CD4-positive, alpha-beta T cell treated with Interleukin-12 subunit alpha and Interleukin-12 subunit beta, for 1 hour (primary cell): ENCODE results near the gene LDAF1.

ENCODE experiments used
- DNase-seq: peaks from one replicate; pipeline ENCODE4 v3.0.0-alpha.2; 2020

Gene LDAF1

GRCh38 chr16:21197112-21197511 lies 38.6 kb downstream of the LDAF1 start:
- DNase-seq, result no peak

DNA sequence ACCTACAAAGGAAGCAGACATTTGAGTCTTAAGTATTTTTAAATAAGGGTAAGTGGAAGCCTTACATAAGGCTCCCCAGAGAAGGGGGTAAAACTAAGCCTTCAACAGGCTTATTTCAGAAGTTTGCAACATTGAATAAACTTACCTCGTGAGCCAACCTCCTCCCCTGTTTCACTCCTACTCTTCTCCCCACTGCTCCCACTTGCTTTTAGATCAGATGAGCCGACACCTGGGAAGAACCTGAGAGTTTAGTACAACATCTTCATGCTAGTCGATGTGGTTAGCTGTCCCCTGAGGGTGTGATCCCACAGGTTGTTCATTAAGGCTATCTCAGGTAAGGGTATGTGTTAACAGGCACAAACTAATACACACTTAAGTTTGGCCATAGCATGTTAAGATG lies 39.1 kb downstream of the LDAF1 start:
- no peak for DNase-seq

GRCh38 chr16:21199607-21200218 lies 41.2 kb downstream of the LDAF1 start:
- DNase-seq, result no peak

DNA sequence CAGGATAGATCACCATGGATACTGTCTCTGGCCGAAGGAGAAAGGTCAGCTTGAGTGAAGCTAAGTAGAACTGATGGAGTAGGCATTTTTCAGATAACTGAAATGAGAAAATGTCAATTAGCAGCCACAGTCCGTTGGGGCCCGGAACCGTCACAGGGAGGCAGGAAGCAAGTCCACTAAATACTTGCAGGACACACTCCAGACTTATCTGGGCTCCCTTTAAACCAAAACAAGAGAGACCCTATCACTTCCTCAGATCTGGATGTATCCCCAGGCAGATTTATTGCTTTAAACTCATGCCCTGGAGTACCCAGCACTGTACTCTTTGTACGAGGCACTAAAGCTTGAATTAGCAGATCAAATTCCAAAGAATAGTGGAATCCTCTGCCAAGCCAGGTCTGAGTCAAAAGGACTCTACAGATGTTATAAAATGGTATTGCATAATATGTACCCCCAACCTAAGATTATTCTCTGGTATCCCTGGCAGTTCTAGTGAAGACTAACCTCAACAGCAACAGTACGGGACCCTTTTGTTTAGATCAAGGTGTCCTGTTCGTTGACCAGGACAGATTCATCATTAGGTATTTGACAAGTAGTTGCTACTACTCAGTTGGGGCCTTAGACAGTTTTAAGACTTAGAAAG lies 44.8 kb downstream of the LDAF1 start:
- no peak for DNase-seq

- DNase-seq, result no peak
Measured at GRCh38 chr16:21205303-21205702, 46.8 kb downstream of the LDAF1 start.

- no peak for DNase-seq
Measured at GRCh38 chr16:21206550-21206949, 48.1 kb downstream of the LDAF1 start.

DNA sequence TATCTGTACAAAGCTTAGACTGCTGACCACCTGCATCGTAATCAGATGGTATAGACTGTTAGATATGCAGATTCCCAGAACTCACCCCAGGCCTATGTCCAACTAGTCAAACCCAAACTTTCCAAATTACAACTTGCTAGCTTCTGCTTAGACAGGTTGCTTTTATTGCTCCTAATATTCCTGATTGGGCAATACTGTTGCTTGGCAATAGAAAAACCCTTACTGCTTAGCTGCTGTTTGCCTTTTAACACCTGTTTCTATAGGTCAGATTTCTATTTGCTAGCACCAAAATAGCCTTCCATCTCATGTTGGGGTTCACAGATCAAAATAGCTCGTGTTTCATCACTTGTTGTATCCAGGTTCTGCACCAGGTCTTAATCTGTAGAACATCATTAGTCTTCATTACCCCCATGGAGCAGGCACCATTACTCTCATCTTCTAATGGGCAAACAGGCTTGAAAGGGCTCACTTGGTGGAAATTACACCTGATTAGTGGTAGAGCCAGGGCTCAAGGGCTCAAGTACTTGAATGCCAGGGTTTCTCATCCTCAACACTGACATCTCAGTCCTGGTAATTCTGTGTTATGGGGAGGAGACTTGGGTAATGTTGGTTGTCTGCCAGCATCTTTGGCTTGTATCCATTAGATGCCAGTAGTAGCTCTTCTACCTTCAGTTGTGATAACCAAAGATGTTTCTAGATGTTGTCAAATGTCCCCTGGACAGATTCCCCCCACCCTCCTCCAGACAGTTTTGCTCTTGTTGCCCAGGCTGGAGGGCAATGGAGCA lies 50.2 kb downstream of the LDAF1 start:
- DNase-seq, result no peak

GRCh38 chr16:21211486-21211885 lies 53.0 kb downstream of the LDAF1 start, which contains the start of gene ZP2:
ZP2 (minus strand) TSS chr16:21211574; CDS start chr16:21211547, 27 bp downstream.
- no peak for DNase-seq

- DNase-seq, result no peak
Measured at GRCh38 chr16:21214086-21214485, 55.6 kb downstream of the LDAF1 start.

GRCh38 chr16:21217121-21217520 lies 58.6 kb downstream of the LDAF1 start:
- no peak for DNase-seq

GRCh38 chr16:21218153-21218552 lies 59.7 kb downstream of the LDAF1 start:
- no peak for DNase-seq

DNA sequence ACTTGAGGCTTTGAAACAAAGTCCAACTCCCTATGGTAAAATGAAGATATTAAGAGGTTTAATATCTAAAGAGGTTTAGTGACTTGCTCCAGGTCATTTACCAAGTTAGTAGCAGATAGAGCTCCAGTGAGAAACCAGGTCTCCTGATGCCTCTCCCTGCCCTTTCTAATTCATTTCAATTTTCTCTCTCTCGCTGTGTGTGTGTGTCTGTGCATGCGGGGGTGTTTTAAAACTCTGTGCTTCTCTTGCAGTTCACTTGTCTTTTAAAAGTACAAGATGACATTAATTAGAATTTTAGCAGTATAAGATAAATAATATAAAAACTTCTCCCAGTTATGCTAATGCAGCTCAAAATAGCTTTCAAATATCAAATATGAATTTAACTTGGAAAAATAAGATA lies 61.1 kb downstream of the LDAF1 start:
- no peak for DNase-seq

DNA sequence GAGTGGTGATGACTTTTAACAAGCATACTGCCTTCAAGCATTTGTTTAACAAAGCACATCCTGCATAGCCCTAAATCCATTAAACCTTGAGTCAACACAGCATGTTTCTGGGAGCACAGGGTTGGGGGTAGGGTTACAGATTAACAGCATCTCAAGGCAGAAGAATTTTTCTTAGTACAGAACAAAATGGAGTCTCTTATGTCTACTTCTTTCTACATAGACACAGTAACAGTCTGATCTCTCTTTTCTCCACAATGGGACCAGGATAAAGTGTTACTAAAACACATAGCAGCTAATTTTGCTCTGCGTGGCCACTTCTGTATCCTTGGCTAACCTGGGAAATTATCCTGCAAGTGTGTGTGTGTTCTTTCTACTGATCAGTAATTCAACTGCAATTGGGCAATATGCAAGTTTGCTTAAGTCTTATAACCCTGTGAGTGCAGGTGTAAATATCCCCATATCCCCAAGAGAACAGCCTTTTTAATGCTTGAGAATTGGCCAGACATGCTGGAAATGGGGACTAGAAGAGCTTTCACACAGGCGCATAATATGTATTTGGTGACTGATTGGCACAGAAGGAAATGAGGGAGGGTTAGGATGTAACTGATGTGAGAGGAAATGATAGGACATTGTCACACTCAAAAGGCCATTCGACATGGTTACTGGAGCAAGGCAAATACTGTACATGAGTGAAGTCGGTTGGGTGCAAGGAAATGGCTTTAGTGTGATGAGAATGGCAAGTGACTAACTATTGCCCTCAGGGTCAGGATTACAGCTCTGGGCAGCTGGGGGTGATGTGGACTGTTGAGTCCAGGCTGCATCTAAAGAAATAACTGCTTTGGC lies 64.2 kb downstream of the LDAF1 start:
- no peak for DNase-seq

DNA sequence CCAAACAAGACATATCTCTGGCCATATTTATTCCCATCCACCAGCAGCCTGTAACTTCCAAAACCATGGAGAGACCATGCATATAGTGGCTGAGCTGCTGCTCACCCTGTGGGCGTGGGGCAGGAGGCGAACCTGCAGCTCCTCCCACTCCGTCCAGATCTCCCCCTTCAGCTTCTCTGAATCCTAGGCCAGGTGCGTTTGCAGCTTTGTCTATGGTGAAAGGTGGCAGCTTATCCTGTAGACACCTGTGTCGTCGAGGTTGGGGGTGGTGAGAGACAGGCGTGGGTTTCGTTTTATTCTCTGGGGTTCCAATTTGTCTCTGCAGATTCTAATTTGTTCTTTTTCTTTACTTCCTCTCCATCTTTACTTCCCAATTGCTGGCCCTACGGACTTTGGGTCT lies 65.3 kb downstream of the LDAF1 start:
- DNase-seq, result no peak

- no peak for DNase-seq
Measured at GRCh38 chr16:21224800-21225199, 66.3 kb downstream of the LDAF1 start.

DNA sequence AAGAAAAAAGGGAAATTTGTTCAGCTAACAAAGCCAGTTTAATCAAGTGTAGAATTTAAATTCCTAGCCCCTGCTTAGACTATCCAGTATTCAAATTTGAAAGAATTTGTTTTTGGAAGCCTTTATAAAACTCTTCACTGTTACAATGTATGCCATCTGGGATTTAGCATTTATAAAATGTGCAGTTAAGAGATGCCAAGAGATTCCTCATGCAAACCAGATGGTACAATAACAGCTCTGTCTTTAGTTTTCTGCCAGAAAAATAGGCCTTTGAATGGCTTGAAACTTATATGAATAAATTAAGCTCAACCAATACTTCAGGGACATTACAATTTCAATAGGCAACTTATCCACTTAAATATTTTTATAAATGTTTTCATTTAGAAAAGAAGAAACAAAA lies 68.3 kb downstream of the LDAF1 start:
- DNase-seq, result no peak

- no peak for DNase-seq
Measured at GRCh38 chr16:21227866-21228265, 69.4 kb downstream of the LDAF1 start.

GRCh38 chr16:21228361-21228872 lies 69.9 kb downstream of the LDAF1 start:
- no peak for DNase-seq
